ENCODE measurements around the gene PPIL3. TPM values are rescaled to one million over a fixed set of nuclear protein-coding genes. Genes with fewer than 3 reads are reported as not detected.

Gene PPIL3
- total RNA-seq, 1 experiment from 2014 or later = 48.3 TPM

DNA sequence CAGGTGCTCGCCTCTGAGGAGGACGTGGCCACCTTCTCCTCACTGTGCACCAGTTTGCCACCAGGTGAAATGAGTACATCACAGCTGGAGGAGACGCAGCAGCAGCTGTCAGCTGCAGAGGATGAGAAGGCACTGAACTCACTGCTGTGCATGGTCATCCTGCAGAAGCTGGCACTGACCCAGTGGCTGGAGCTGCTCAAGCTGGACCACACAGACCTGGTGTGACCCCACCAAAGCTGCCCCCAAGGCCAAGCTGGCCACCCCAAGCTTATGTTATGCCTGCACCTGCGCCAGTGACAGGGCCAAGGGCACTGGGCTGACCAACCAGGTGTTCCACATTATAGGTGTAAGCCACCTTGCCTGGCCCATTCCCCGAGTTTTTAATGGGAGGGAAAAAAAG, 43.7 kb downstream of the PPIL3 start:
- Histone ChIP-seq H3K9me3 (ENCODE audit: low read depth, low read length, poor library complexity, severe bottlenecking) (no peaks in the 10 kb centered on the region), H3K27me3 (replicated peaks; ENCODE audit: insufficient read depth, low read depth, low read length, poor library complexity) (no peaks in the 10 kb centered on the region), H3K36me3 (ENCODE audit: insufficient read depth, low read length, poor library complexity, severe bottlenecking) (no peaks in the 10 kb centered on the region), H3K4me1 (ENCODE audit: insufficient read depth, low read length, poor library complexity, severe bottlenecking) (no peaks in the 10 kb centered on the region), H3K27ac (ENCODE audit: low read depth, low read length, poor library complexity, severe bottlenecking) (no peak overlapping the region), H3K4me3 (ENCODE audit: low read depth, low read length, poor library complexity, severe bottlenecking) (no peak overlapping the region)
- TF ChIP-seq, protein P1, sequence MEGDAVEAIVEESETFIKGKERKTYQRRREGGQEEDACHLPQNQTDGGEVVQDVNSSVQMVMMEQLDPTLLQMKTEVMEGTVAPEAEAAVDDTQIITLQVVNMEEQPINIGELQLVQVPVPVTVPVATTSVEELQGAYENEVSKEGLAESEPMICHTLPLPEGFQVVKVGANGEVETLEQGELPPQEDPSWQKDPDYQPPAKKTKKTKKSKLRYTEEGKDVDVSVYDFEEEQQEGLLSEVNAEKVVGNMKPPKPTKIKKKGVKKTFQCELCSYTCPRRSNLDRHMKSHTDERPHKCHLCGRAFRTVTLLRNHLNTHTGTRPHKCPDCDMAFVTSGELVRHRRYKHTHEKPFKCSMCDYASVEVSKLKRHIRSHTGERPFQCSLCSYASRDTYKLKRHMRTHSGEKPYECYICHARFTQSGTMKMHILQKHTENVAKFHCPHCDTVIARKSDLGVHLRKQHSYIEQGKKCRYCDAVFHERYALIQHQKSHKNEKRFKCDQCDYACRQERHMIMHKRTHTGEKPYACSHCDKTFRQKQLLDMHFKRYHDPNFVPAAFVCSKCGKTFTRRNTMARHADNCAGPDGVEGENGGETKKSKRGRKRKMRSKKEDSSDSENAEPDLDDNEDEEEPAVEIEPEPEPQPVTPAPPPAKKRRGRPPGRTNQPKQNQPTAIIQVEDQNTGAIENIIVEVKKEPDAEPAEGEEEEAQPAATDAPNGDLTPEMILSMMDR (conservative IDR thresholded peaks at IDR 0.05; ENCODE audit: low read depth, low read length) = no peak
- TF ChIP-seq EZH2 (IDR thresholded peaks at IDR 0.05; ENCODE audit: borderline replicate concordance, low read depth, low read length, poor library complexity, severe bottlenecking) = no peak
- BruUV-seq (replicated peaks) = no TSS peak
- ChIA-PET POLR2A (ENCODE audit: low non-redundant PET) (no interaction called here), CTCF (no interaction called here)
- no peak for DNase-seq (ENCODE audit: low spot score)
- intact Hi-C loops (cut with micrococcal nuclease; ENCODE audit: unreplicated experiment) = no loop called here

DNA sequence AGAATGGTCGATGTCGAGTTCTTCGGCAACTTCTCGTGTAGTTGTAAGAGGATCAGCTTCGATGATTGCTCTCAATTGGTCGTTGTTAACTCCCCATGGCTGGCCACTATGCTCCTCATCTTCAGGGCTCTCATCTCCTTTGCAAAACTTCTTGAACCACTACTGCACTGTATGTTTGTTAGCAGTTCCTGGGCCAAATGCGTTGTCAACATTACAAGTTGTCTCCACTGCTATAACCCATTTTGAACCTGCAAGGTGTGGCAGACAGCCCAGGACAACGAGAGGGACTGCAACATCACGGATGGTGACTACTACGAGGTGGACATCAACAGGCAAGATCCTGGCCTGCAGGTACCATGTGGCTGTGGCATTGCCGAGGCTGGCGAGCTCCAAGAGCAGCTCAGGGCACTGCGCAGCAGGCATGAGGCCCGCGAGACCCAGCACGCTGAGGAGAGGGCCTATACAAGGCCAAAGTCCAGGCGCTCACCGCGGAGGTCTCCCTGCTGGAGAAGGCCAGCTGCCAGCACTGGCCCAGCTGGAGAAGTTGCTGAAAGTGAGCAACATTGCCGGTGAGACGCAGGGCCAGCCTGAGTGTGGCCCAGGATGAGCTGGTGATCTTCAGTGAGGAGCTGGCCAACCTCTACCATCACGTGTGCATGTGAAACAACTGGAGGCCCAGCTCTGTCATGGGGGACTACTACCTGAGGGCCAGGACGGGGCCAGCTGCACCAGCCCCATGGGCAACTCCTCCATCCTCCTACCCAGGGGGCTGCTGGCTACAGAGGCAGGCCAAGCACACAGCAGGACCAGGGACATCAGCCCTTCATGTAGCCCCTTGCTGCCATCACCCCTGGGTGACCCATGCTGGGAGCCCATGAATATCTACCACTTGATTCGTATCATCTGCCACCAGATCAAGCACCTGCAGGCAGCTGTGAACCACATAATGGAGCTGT, 44.6 kb downstream of the PPIL3 start:
- Histone ChIP-seq H3K4me3 (ENCODE audit: low read depth, low read length, poor library complexity, severe bottlenecking) (no peak overlapping the region), H3K27me3 (replicated peaks; ENCODE audit: insufficient read depth, low read depth, low read length, poor library complexity) (no peaks in the 10 kb centered on the region), H3K36me3 (ENCODE audit: insufficient read depth, low read length, poor library complexity, severe bottlenecking) (no peaks in the 10 kb centered on the region), H3K4me1 (ENCODE audit: insufficient read depth, low read length, poor library complexity, severe bottlenecking) (no peaks in the 10 kb centered on the region), H3K27ac (ENCODE audit: low read depth, low read length, poor library complexity, severe bottlenecking) (no peak overlapping the region), H3K9me3 (ENCODE audit: low read depth, low read length, poor library complexity, severe bottlenecking) (no peaks in the 10 kb centered on the region)
- ChIA-PET CTCF (no interaction called here), POLR2A (ENCODE audit: low non-redundant PET) (no interaction called here)
- no peak for DNase-seq (ENCODE audit: low spot score)
- no TSS peak for BruUV-seq (replicated peaks)
- TF ChIP-seq, protein P1 (conservative IDR thresholded peaks at IDR 0.05; ENCODE audit: low read depth, low read length) = no peak
- TF ChIP-seq EZH2 (IDR thresholded peaks at IDR 0.05; ENCODE audit: borderline replicate concordance, low read depth, low read length, poor library complexity, severe bottlenecking) = no peak
- intact Hi-C loops (cut with micrococcal nuclease; ENCODE audit: unreplicated experiment) = no loop called here

DNA sequence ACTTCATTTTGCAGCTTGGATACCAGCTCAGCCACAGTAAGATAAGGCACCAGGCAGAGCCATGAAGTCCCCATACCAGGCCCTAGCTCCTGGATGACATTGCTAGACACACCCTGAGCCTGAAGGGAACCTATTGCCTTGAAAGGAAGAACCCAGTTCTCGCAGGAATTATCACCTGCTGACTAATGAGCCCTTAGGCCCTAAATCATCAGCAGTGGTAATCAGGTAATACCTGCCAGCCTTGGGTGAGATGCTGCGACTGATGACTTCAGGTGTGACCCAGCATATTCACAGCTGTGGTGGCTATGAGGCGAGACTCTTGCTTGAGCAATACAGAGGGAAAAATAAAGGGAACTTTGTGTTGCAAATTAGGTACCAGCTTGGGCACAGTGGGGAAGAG, 49.4 kb downstream of the PPIL3 start:
- intact Hi-C loops (cut with micrococcal nuclease; ENCODE audit: unreplicated experiment) = no loop called here
- Histone ChIP-seq H3K9me3 (ENCODE audit: low read depth, low read length, poor library complexity, severe bottlenecking) (peaks cover 9% of the 10 kb centered on the region), H3K4me3 (ENCODE audit: low read depth, low read length, poor library complexity, severe bottlenecking) (no peak overlapping the region), H3K27ac (ENCODE audit: low read depth, low read length, poor library complexity, severe bottlenecking) (no peak overlapping the region), H3K27me3 (replicated peaks; ENCODE audit: insufficient read depth, low read depth, low read length, poor library complexity) (no peaks in the 10 kb centered on the region), H3K4me1 (ENCODE audit: insufficient read depth, low read length, poor library complexity, severe bottlenecking) (no peaks in the 10 kb centered on the region), H3K36me3 (ENCODE audit: insufficient read depth, low read length, poor library complexity, severe bottlenecking) (no peaks in the 10 kb centered on the region)
- TF ChIP-seq EZH2 (IDR thresholded peaks at IDR 0.05; ENCODE audit: borderline replicate concordance, low read depth, low read length, poor library complexity, severe bottlenecking) = no peak
- TF ChIP-seq, protein P1 (conservative IDR thresholded peaks at IDR 0.05; ENCODE audit: low read depth, low read length) = no peak
- no peak for DNase-seq (ENCODE audit: low spot score)
- no TSS peak for BruUV-seq (replicated peaks)
- ChIA-PET POLR2A (ENCODE audit: low non-redundant PET) (no interaction called here), CTCF (no interaction called here)

Measured in A673 (cell line).